ENCODE data around the gene NAGPA. TPM values are rescaled to one million over a fixed set of nuclear protein-coding genes. Genes with fewer than 3 reads are reported as not detected.

Gene NAGPA
- total and polyA plus RNA-seq, 2 of the 13 experiments (the other 11 are each of a cell fraction or from before 2014, with no cell fraction given) = 27.1 to 60.3 TPM

DNA sequence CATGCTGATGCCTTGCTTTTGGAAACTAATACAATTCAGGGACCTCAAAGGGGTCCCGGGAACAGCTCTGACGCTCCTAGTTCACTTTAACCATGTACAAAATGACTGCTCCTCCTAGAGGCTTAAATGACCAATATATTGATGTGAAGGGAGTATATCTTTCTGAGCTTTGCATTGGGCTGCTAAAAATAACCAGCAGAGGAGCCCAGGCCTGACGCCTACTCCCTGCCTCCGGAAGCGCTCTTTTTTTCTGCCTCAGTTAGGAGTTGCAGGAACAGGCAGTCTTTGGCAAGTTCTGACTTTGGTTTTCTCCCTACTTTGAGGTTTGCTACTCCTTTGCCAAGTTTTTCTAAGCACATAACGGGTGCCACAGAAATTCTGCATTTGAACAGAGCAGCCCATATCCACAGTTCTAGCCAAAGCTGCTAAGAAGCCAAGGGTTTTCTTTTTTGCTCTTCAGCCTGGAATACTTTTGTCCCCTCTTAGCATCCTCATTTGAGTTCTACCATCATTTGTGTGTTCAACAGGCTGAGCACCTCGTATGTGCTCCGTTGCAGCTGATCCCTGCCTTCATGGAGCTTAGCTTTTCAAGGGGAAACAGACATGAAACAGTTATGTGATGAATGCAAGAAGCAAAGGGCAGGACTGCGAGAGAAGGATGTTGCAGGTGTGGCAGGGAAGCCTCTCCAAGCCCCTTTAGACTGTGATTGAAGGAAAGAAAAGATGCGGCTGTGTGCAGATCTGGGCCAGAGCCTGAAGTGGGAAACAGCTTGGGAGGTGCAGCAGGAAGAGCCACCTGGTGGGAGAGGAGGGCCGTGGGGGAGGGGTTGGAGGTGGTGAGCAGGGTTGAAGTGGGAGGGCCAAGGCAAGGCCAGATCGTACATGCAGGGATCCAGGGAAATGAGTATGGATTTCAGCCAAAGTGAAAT lies 2.8 kb upstream of the NAGPA start (continued):
- TF ChIP-seq, protein P1, sequence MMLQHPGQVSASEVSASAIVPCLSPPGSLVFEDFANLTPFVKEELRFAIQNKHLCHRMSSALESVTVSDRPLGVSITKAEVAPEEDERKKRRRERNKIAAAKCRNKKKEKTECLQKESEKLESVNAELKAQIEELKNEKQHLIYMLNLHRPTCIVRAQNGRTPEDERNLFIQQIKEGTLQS (CRISPR knock-in tag; IDR thresholded peaks at IDR 0.05) = 0 out of 2 replicates have a peak, but pooled peaks have one; percentile 19
- TF ChIP-seq HNRNPLL (IDR thresholded peaks at IDR 0.05; ENCODE audit: low read depth, low read length, poor library complexity, severe bottlenecking) = no peak
- TF ChIP-seq NCOR1 (IDR thresholded peaks at IDR 0.05; ENCODE audit: borderline replicate concordance, low read length) = peak; percentile 55; the same call in 1 of the 2 replicates
- peak; percentile 34; the same call in 1 of the 2 replicates for TF ChIP-seq JUND (CRISPR knock-in tag; IDR thresholded peaks at IDR 0.05)
- no peak for TF ChIP-seq KLF6 (CRISPR knock-in tag; IDR thresholded peaks at IDR 0.05)
- TF ChIP-seq, protein P2, sequence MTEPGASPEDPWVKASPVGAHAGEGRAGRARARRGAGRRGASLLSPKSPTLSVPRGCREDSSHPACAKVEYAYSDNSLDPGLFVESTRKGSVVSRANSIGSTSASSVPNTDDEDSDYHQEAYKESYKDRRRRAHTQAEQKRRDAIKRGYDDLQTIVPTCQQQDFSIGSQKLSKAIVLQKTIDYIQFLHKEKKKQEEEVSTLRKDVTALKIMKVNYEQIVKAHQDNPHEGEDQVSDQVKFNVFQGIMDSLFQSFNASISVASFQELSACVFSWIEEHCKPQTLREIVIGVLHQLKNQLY (CRISPR knock-in tag; IDR thresholded peaks at IDR 0.05) = no peak
- peak; percentile 21 to 58; a peak in 2 of 4 replicates for TF ChIP-seq POLR2A (IDR thresholded peaks at IDR 0.05; ENCODE audit: insufficient read depth in 1 of 2, low read depth in 2 of 2, low read length in 2 of 2)
- TF ChIP-seq, protein P3, sequence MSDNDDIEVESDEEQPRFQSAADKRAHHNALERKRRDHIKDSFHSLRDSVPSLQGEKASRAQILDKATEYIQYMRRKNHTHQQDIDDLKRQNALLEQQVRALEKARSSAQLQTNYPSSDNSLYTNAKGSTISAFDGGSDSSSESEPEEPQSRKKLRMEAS (IDR thresholded peaks at IDR 0.05) = peak; percentile 28; the same call in 1 of the 2 replicates
- TF ChIP-seq KAT2B (IDR thresholded peaks at IDR 0.05; ENCODE audit: borderline replicate concordance, low read depth, low read length) = no peak
- no peak for TF ChIP-seq NR2F1 (CRISPR knock-in tag; IDR thresholded peaks at IDR 0.05)
- TF ChIP-seq SSRP1 (CRISPR knock-in tag; IDR thresholded peaks at IDR 0.05) = no peak; the same call in 1 of the 2 replicates
- TF ChIP-seq WIZ (CRISPR knock-in tag; IDR thresholded peaks at IDR 0.05) = no peak
- no peak for TF ChIP-seq ZNF383 (CRISPR knock-in tag; IDR thresholded peaks at IDR 0.05; ENCODE audit: borderline replicate concordance)
- peak; percentile 47; the same call in 1 of the 2 replicates for TF ChIP-seq YEATS4 (CRISPR knock-in tag; IDR thresholded peaks at IDR 0.05; ENCODE audit: borderline replicate concordance)
- TF ChIP-seq, protein P4, sequence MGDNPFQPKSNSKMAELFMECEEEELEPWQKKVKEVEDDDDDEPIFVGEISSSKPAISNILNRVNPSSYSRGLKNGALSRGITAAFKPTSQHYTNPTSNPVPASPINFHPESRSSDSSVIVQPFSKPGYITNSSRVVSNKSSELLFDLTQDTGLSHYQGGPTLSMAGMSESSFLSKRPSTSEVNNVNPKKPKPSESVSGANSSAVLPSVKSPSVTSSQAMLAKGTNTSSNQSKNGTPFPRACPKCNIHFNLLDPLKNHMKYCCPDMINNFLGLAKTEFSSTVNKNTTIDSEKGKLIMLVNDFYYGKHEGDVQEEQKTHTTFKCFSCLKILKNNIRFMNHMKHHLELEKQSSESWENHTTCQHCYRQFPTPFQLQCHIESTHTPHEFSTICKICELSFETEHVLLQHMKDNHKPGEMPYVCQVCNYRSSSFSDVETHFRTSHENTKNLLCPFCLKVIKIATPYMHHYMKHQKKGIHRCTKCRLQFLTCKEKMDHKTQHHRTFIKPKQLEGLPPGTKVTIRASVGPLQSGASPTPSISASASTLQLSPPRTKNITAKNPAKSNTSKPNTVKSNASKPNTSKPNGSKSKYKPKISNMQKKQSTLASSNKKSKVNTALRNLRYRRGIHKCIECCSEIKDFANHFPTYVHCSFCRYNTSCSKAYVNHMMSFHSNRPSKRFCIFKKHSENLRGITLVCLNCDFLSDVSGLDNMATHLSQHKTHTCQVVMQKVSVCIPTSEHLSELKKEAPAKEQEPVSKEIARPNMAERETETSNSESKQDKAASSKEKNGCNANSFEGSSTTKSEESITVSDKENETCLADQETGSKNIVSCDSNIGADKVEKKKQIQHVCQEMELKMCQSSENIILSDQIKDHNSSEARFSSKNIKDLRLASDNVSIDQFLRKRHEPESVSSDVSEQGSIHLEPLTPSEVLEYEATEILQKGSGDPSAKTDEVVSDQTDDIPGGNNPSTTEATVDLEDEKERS (CRISPR knock-in tag; IDR thresholded peaks at IDR 0.05) = no peak; the same call in 1 of the 2 replicates
- TF ChIP-seq ZBTB7B (CRISPR knock-in tag; IDR thresholded peaks at IDR 0.05) = peak; percentile 49
- TF ChIP-seq ZNF44 (CRISPR knock-in tag; IDR thresholded peaks at IDR 0.05) = no peak
- TF ChIP-seq ZNF766 (CRISPR knock-in tag; IDR thresholded peaks at IDR 0.05; ENCODE audit: borderline replicate concordance) = 0 out of 2 replicates have a peak, but pooled peaks have one; percentile 38
- TF ChIP-seq TEAD3 (CRISPR knock-in tag; optimal IDR thresholded peaks at IDR 0.05; ENCODE audit: borderline replicate concordance) = no peak
- TF ChIP-seq, protein P5, sequence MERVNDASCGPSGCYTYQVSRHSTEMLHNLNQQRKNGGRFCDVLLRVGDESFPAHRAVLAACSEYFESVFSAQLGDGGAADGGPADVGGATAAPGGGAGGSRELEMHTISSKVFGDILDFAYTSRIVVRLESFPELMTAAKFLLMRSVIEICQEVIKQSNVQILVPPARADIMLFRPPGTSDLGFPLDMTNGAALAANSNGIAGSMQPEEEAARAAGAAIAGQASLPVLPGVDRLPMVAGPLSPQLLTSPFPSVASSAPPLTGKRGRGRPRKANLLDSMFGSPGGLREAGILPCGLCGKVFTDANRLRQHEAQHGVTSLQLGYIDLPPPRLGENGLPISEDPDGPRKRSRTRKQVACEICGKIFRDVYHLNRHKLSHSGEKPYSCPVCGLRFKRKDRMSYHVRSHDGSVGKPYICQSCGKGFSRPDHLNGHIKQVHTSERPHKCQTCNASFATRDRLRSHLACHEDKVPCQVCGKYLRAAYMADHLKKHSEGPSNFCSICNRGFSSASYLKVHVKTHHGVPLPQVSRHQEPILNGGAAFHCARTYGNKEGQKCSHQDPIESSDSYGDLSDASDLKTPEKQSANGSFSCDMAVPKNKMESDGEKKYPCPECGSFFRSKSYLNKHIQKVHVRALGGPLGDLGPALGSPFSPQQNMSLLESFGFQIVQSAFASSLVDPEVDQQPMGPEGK (CRISPR knock-in tag; IDR thresholded peaks at IDR 0.05) = no peak
- TF ChIP-seq PCBP1 (IDR thresholded peaks at IDR 0.05; ENCODE audit: borderline replicate concordance, low read depth, low read length) = no peak
- 0 out of 2 replicates have a peak, but pooled peaks have one; percentile 21 for TF ChIP-seq ZNF326 (CRISPR knock-in tag; IDR thresholded peaks at IDR 0.05; ENCODE audit: borderline replicate concordance)

Data from HepG2 (cell line).